ENCODE results near the gene RIN3.

Gene RIN3

GRCh38 chr14:92486881-92487280 lies 26.7 kb upstream of the RIN3 start:
- DNase-seq: no peak

GRCh38 chr14:92487513-92488133 lies 26.0 kb upstream of the RIN3 start:
- no peak for DNase-seq

- DNase-seq: no peak
These were observed 24.0 kb upstream of the RIN3 start for GRCh38 chr14:92489394-92490238.

GRCh38 chr14:92490239-92490959 lies 23.2 kb upstream of the RIN3 start:
- no peak for DNase-seq

- DNase-seq: no peak
These were observed 21.8 kb upstream of the RIN3 start for GRCh38 chr14:92491782-92492181.

GRCh38 chr14:92492258-92492657 lies 21.3 kb upstream of the RIN3 start:
- DNase-seq: no peak

GRCh38 chr14:92493024-92493423 lies 20.6 kb upstream of the RIN3 start:
- no peak for DNase-seq

GRCh38 chr14:92493492-92493891 lies 20.1 kb upstream of the RIN3 start:
- no peak for DNase-seq

- DNase-seq: no peak
These were observed 19.1 kb upstream of the RIN3 start for GRCh38 chr14:92494512-92494911.

- DNase-seq: no peak
These were observed 18.6 kb upstream of the RIN3 start for GRCh38 chr14:92495027-92495426.

- DNase-seq: no peak
These were observed 17.3 kb upstream of the RIN3 start for GRCh38 chr14:92496191-92496857.

GRCh38 chr14:92497391-92497790 lies 16.2 kb upstream of the RIN3 start:
- DNase-seq: no peak

GRCh38 chr14:92499234-92499633 lies 14.3 kb upstream of the RIN3 start:
- DNase-seq: no peak

GRCh38 chr14:92500491-92500941 lies 13.1 kb upstream of the RIN3 start:
- DNase-seq: no peak

- no peak for DNase-seq
These were observed 11.7 kb upstream of the RIN3 start for GRCh38 chr14:92501891-92502351.

GRCh38 chr14:92502541-92503286 lies 10.9 kb upstream of the RIN3 start:
- no peak for DNase-seq

- no peak for DNase-seq
These were observed 9.7 kb upstream of the RIN3 start for GRCh38 chr14:92503756-92504491.

- DNase-seq: no peak
These were observed 7.8 kb upstream of the RIN3 start for GRCh38 chr14:92505826-92506225.

- DNase-seq: no peak
These were observed 7.3 kb upstream of the RIN3 start for GRCh38 chr14:92506231-92506630.

- no peak for DNase-seq
These were observed 6.3 kb upstream of the RIN3 start for GRCh38 chr14:92507174-92507768.

- no peak for DNase-seq
These were observed 2.6 kb upstream of the RIN3 start for GRCh38 chr14:92510972-92511371.

Data from central memory CD4-positive, alpha-beta T cell (primary cell).